SKM-1 (cell line): Measurements from ENCODE around the gene VWA8.

ENCODE experiments used
- DNase-seq: peaks from one replicate; lab custom pipeline; 2025; ENCODE audit not compliant: unreplicated experiment; lab: John Stamatoyannopoulos, UW

VWA8 gene

GRCh38 chr13:41696163-41697003, 264.5 kb downstream of the VWA8 start:
- DNase-seq: no peak

- no peak for DNase-seq
Observed at GRCh38 chr13:41694545-41695301, 266.2 kb downstream of the VWA8 start.

GRCh38 chr13:41693434-41693833, 267.5 kb downstream of the VWA8 start:
- DNase-seq: no peak

GRCh38 chr13:41691274-41691673, 269.6 kb downstream of the VWA8 start:
- no peak for DNase-seq

- no peak for DNase-seq
Observed at GRCh38 chr13:41682766-41683165, 278.1 kb downstream of the VWA8 start.

- no peak for DNase-seq
Observed at GRCh38 chr13:41682001-41682400, 278.9 kb downstream of the VWA8 start.

GRCh38 chr13:41681587-41681986, 279.3 kb downstream of the VWA8 start:
- DNase-seq: no peak

GRCh38 chr13:41680900-41681299, 280.0 kb downstream of the VWA8 start:
- DNase-seq: no peak

- no peak for DNase-seq
Observed at GRCh38 chr13:41678848-41679247, 282.1 kb downstream of the VWA8 start.

GRCh38 chr13:41678249-41678648, 282.7 kb downstream of the VWA8 start:
- no peak for DNase-seq

- DNase-seq: no peak
Observed at GRCh38 chr13:41675306-41675705, 285.6 kb downstream of the VWA8 start.

- peak; percentile 33 for DNase-seq
Observed at GRCh38 chr13:41674246-41674645, 286.7 kb downstream of the VWA8 start.

- no peak for DNase-seq
Observed at GRCh38 chr13:41673640-41674039, 287.3 kb downstream of the VWA8 start.

GRCh38 chr13:41670873-41671443, 290.0 kb downstream of the VWA8 start:
- DNase-seq: no peak

GRCh38 chr13:41668130-41668757, 292.7 kb downstream of the VWA8 start:
- peak; percentile 75 for DNase-seq

- no peak for DNase-seq
Observed at GRCh38 chr13:41666644-41667043, 294.3 kb downstream of the VWA8 start.

GRCh38 chr13:41660411-41660810, 300.5 kb downstream of the VWA8 start:
- no peak for DNase-seq

GRCh38 chr13:41658057-41658661, 302.8 kb downstream of the VWA8 start:
- no peak for DNase-seq

- no peak for DNase-seq
Observed at GRCh38 chr13:41655997-41656396, 304.9 kb downstream of the VWA8 start.

GRCh38 chr13:41654796-41655195, 306.1 kb downstream of the VWA8 start:
- DNase-seq: no peak

- no peak for DNase-seq
Observed at GRCh38 chr13:41652735-41653361, 308.1 kb downstream of the VWA8 start.
